K562 (cell line): ENCODE data around the gene DPM2. TPM values are rescaled to one million over a fixed set of nuclear protein-coding genes. Genes with fewer than 3 reads are reported as not detected.

ENCODE experiments used
- CXXC5 ChIP-seq: fragments of 250-450 bp; sonication (Bioruptor Pico); IDR thresholded peaks from 2 replicates; pipeline ENCODE4 v1.8.0; 2022; ENCODE audit warnings: inconsistent platforms, mild to moderate bottlenecking, moderate library complexity
- FOSL1 ChIP-seq: fragments of 200-800 bp; sonication (Bioruptor generic); conservative IDR thresholded peaks from 2 replicates; pipeline ENCODE4 v1.6.1; 2016; ENCODE audit warnings: missing genetic modification characterization, missing compliant biosample characterization
- FOXK2 ChIP-seq, 2 experiments: fragments of 450-650 bp; IDR thresholded peaks in 1 of 2; conservative IDR thresholded peaks in 1 of 2; 2 replicates each; pipeline ENCODE4 v1.6.1; 2016; ENCODE audit warnings: low read depth in 2 of 2, mild to moderate bottlenecking in 1 of 2
- FOXP1 ChIP-seq: sonication (generic); formaldehyde crosslinking; IDR thresholded peaks from 2 replicates; pipeline ENCODE4 v1.8.0; 2022; ENCODE audit warnings: mild to moderate bottlenecking, missing genetic modification reagents
- JUN ChIP-seq, 2 experiments: sonication (generic) in 1 of 2; formaldehyde crosslinking in 1 of 2; IDR thresholded peaks; 2 replicates each; pipeline versions ENCODE4 v1.6.1 to v1.8.0; 2012 to 2022; ENCODE audit warnings: borderline replicate concordance in 2 of 2, mild to moderate bottlenecking in 2 of 2, improper control_type of control experiment in 1 of 2, low read depth in 1 of 2, low read length in 1 of 2, missing genetic modification reagents in 1 of 2
- L3MBTL2 ChIP-seq: fragments of 450-650 bp; IDR thresholded peaks from 2 replicates; pipeline ENCODE4 v1.6.1; 2016; ENCODE audit warnings: mild to moderate bottlenecking, moderate library complexity
- MBD1 ChIP-seq: fragments of 250-450 bp; sonication (Bioruptor Pico); IDR thresholded peaks from 2 replicates; pipeline ENCODE4 v1.8.0; 2022; ENCODE audit warnings: inconsistent platforms
- MCM3 ChIP-seq: fragments of 450-650 bp; IDR thresholded peaks from 2 replicates; pipeline ENCODE4 v1.6.1; 2016
- SOX6 ChIP-seq: fragments of 450-650 bp; IDR thresholded peaks from 2 replicates; pipeline ENCODE4 v1.6.1; 2014; ENCODE audit warnings: mild to moderate bottlenecking
- TCF7 ChIP-seq: sonication (generic); IDR thresholded peaks from 2 replicates; pipeline ENCODE4 v1.6.1; 2016; ENCODE audit warnings: antibody characterized with exemption, borderline replicate concordance
- ZC3H8 ChIP-seq: fragments of 450-650 bp; IDR thresholded peaks from 2 replicates; pipeline ENCODE4 v1.6.1; 2017
- ZHX1 ChIP-seq: fragments of 150-350 bp; conservative IDR thresholded peaks from 2 replicates; pipeline ENCODE4 v1.6.1; 2014; ENCODE audit warnings: low read length
- ZNF586 ChIP-seq: fragments of 450-650 bp; formaldehyde crosslinking; conservative IDR thresholded peaks from 2 replicates; pipeline ENCODE4 v1.4.0; 2020; ENCODE audit warnings: mild to moderate bottlenecking, moderate library complexity
- polyA plus RNA-seq, 8 experiments: library from polyadenylated mRNA; depleted of rRNA in 4 of 8; stranded (reverse) in 5 of 8; unstranded in 3 of 8; fragments of >200 nt; fragmentation: Nextera tagmentation in 2 of 8; fragmentation: Illumina TruSeq in 1 of 8; extraction: Ambion mirVana in 2 of 8; extraction: Trizol in 1 of 8; gene quantifications; 2 replicates each; pipeline versions ENCODE4 v1.2.1 to v1.2.3, GENCODE V29; 2011 to 2014; ENCODE audit warnings: inconsistent platforms in 1 of 8, missing spikeins in 1 of 8
- total RNA-seq, 7 experiments: library from RNA; depleted of rRNA in 6 of 7; stranded (reverse); fragments of >200 nt in 6 of 7; fragmentation: Illumina TruSeq in 2 of 7; extraction: Trizol in 2 of 7; gene quantifications; 2 replicates each; pipeline versions ENCODE4 v1.2.1 to v1.2.3, GENCODE V29; 2011 to 2021; ENCODE audit warnings: low replicate concordance in 1 of 7
- TF ChIP-seq, protein P1 (sequence below): fragments of 450-650 bp; IDR thresholded peaks from 2 replicates; pipeline ENCODE4 v1.7.0; 2016; ENCODE audit warnings: borderline replicate concordance
- TF ChIP-seq, protein P2 (sequence below): sonication (generic); formaldehyde crosslinking; IDR thresholded peaks from 2 replicates; pipeline ENCODE4 v1.8.1; 2023; ENCODE audit warnings: mild to moderate bottlenecking, missing genetic modification reagents
- TF ChIP-seq, protein P3 (sequence below), 2 experiments: fragments of 450-650 bp in 1 of 2; sonication (generic) in 1 of 2; formaldehyde crosslinking in 1 of 2; IDR thresholded peaks in 1 of 2; conservative IDR thresholded peaks in 1 of 2; 2 replicates each; pipeline versions ENCODE4 v1.6.1 to v1.8.1; 2016 to 2023; ENCODE audit warnings: mild to moderate bottlenecking in 2 of 2, moderate library complexity in 2 of 2, inconsistent platforms in 1 of 2, missing genetic modification reagents in 1 of 2

DPM2 gene
- total and polyA plus RNA-seq, 9 of the 15 experiments (the other 6 are each of a cell fraction or from before 2014, with no cell fraction given), result 43.5 to 126 (median 71.1) TPM

GRCh38 chr9:127968042-127968441 lies 30.4 kb upstream of the DPM2 start (continued):
- TF ChIP-seq, protein P1, sequence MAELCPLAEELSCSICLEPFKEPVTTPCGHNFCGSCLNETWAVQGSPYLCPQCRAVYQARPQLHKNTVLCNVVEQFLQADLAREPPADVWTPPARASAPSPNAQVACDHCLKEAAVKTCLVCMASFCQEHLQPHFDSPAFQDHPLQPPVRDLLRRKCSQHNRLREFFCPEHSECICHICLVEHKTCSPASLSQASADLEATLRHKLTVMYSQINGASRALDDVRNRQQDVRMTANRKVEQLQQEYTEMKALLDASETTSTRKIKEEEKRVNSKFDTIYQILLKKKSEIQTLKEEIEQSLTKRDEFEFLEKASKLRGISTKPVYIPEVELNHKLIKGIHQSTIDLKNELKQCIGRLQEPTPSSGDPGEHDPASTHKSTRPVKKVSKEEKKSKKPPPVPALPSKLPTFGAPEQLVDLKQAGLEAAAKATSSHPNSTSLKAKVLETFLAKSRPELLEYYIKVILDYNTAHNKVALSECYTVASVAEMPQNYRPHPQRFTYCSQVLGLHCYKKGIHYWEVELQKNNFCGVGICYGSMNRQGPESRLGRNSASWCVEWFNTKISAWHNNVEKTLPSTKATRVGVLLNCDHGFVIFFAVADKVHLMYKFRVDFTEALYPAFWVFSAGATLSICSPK, result no peak
- TF ChIP-seq, protein P2, sequence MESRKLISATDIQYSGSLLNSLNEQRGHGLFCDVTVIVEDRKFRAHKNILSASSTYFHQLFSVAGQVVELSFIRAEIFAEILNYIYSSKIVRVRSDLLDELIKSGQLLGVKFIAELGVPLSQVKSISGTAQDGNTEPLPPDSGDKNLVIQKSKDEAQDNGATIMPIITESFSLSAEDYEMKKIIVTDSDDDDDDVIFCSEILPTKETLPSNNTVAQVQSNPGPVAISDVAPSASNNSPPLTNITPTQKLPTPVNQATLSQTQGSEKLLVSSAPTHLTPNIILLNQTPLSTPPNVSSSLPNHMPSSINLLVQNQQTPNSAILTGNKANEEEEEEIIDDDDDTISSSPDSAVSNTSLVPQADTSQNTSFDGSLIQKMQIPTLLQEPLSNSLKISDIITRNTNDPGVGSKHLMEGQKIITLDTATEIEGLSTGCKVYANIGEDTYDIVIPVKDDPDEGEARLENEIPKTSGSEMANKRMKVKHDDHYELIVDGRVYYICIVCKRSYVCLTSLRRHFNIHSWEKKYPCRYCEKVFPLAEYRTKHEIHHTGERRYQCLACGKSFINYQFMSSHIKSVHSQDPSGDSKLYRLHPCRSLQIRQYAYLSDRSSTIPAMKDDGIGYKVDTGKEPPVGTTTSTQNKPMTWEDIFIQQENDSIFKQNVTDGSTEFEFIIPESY, result no peak
- TF ChIP-seq CXXC5 (CRISPR knock-in tag) (0 out of 2 replicates have a peak, but pooled peaks have one; percentile 11), ZC3H8 (no peak), JUN (IDR thresholded peaks at IDR 0.05; ENCODE audit: borderline replicate concordance, low read depth, low read length) (peak; percentile 73), JUN (CRISPR knock-in tag; IDR thresholded peaks at IDR 0.05; ENCODE audit: borderline replicate concordance) (no peak), L3MBTL2 (no peak), SOX6 (no peak), ZNF586 (CRISPR knock-in tag) (no peak), TCF7 (no peak), MBD1 (CRISPR knock-in tag) (no peak), FOXK2 (conservative IDR thresholded peaks at IDR 0.05 in 1 of 2, IDR thresholded peaks at IDR 0.05 in 1 of 2; ENCODE audit: low read depth in 2 of 2) (no peak), ZHX1 (no peak), FOXP1 (no peak), FOSL1 (tag) (peak; percentile 86), MCM3 (no peak)
- TF ChIP-seq, protein P3, sequence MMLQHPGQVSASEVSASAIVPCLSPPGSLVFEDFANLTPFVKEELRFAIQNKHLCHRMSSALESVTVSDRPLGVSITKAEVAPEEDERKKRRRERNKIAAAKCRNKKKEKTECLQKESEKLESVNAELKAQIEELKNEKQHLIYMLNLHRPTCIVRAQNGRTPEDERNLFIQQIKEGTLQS (IDR thresholded peaks at IDR 0.05), result peak; percentile 70
- TF ChIP-seq, protein P3 (CRISPR knock-in tag; conservative IDR thresholded peaks at IDR 0.05), result no peak
